ENCODE data around the gene MS4A13. TPM values are rescaled to one million over a fixed set of nuclear protein-coding genes. Genes with fewer than 3 reads are reported as not detected.
"Not testable (repeated sequence)": the region's sequence is repeated elsewhere in the genome, so short reads cannot be mapped to it uniquely, and the experiment has no call there.

Gene MS4A13
- total and polyA plus RNA-seq, 2 experiments from 2014 or later = not detected

GRCh38 chr11:60528934-60529333 is 13.7 kb downstream of the MS4A13 start:
- H3K27me3 ChIP-seq (replicated peaks; ENCODE audit: insufficient read depth) = no peaks in the 10 kb centered on the region

GRCh38 chr11:60530454-60531100 is 15.4 kb downstream of the MS4A13 start:
- no peak overlapping the region for H3K27ac ChIP-seq
- no peaks in the 10 kb centered on the region for H4K20me1 ChIP-seq (ENCODE audit: insufficient read depth)
- H3F3A ChIP-seq (ENCODE audit: insufficient read depth) = no peaks in the 10 kb centered on the region
- no peaks in the 10 kb centered on the region for H3K4me1 ChIP-seq (ENCODE audit: insufficient read depth)
- H2AFZ ChIP-seq = no peak overlapping the region
- no peak overlapping the region for H3K4me2 ChIP-seq (ENCODE audit: unreplicated experiment)
- H3K4me3 ChIP-seq = no peak overlapping the region
- 56 to 59% methylated on average over 3 of the region's 3 CpGs for WGBS, 2 experiments (ENCODE audit: low coverage in 1 of 2, low lambda C conversion rate in 2 of 2, missing lambda C conversion rate in 2 of 2)
- H3K9ac ChIP-seq = no peak overlapping the region
- in situ Hi-C loops (cut with MboI) = no loop called here
- TF ChIP-seq EZH2 (IDR thresholded peaks at IDR 0.05; ENCODE audit: insufficient read depth, poor library complexity, severe bottlenecking) (no peak), EZH2phosphoT487 (IDR thresholded peaks at IDR 0.05; ENCODE audit: insufficient read depth, low read depth) (no peak)
- no peaks in the 10 kb centered on the region for H3K79me2 ChIP-seq (ENCODE audit: insufficient read depth)
- H3K36me3 ChIP-seq (ENCODE audit: low read depth) = no peaks in the 10 kb centered on the region
- no peaks in the 10 kb centered on the region for H3K27me3 ChIP-seq (replicated peaks; ENCODE audit: insufficient read depth)
- H3K9me2 ChIP-seq (ENCODE audit: insufficient read depth) = no peaks in the 10 kb centered on the region
- H3K9me3 ChIP-seq (ENCODE audit: low read depth) = no peaks in the 10 kb centered on the region
- DNase-seq = no peak

More at GRCh38 chr11:60528934-60529333, 13.7 kb downstream of the MS4A13 start:
- Histone ChIP-seq H3K4me1 (ENCODE audit: insufficient read depth) (no peaks in the 10 kb centered on the region), H3K4me3 (no peak overlapping the region), H2AFZ (no peak overlapping the region), H4K20me1 (ENCODE audit: insufficient read depth) (no peaks in the 10 kb centered on the region), H3K9ac (no peak overlapping the region), H3F3A (ENCODE audit: insufficient read depth) (no peaks in the 10 kb centered on the region), H3K4me2 (ENCODE audit: unreplicated experiment) (no peak overlapping the region), H3K79me2 (ENCODE audit: insufficient read depth) (no peaks in the 10 kb centered on the region), H3K9me2 (ENCODE audit: insufficient read depth) (no peaks in the 10 kb centered on the region), H3K9me3 (ENCODE audit: low read depth) (no peaks in the 10 kb centered on the region), H3K36me3 (ENCODE audit: low read depth) (no peaks in the 10 kb centered on the region), H3K27ac (no peak overlapping the region)
- WGBS, 2 experiments (ENCODE audit: low coverage in 1 of 2, low lambda C conversion rate in 2 of 2, missing lambda C conversion rate in 2 of 2) = 0 to 4% methylated on average over 1 of the region's 1 CpG
- no peak for DNase-seq
- in situ Hi-C loops (cut with MboI) = no loop called here
- TF ChIP-seq EZH2 (IDR thresholded peaks at IDR 0.05; ENCODE audit: insufficient read depth, poor library complexity, severe bottlenecking) (no peak), EZH2phosphoT487 (IDR thresholded peaks at IDR 0.05; ENCODE audit: insufficient read depth, low read depth) (no peak)

- H3K36me3 ChIP-seq (ENCODE audit: low read depth); H3K27ac ChIP-seq; in situ Hi-C loops (cut with MboI); H3K79me2 ChIP-seq (ENCODE audit: insufficient read depth); H3K4me3 ChIP-seq; H4K20me1 ChIP-seq (ENCODE audit: insufficient read depth); H3K9me2 ChIP-seq (ENCODE audit: insufficient read depth); H3K27me3 ChIP-seq (replicated peaks; ENCODE audit: insufficient read depth); DNase-seq; H3K9ac ChIP-seq; H2AFZ ChIP-seq; H3K4me1 ChIP-seq (ENCODE audit: insufficient read depth); H3F3A ChIP-seq (ENCODE audit: insufficient read depth); H3K9me3 ChIP-seq (ENCODE audit: low read depth); H3K4me2 ChIP-seq (ENCODE audit: unreplicated experiment): not testable (repeated sequence)
- WGBS, 2 experiments (ENCODE audit: low coverage in 1 of 2, low lambda C conversion rate in 2 of 2, missing lambda C conversion rate in 2 of 2) = 70 to 83% methylated on average over 2 to 18 of the region's 18 CpGs
These were observed 17.2 kb downstream of the MS4A13 start for GRCh38 chr11:60532383-60532782.

- H3K4me3 ChIP-seq; H3K79me2 ChIP-seq (ENCODE audit: insufficient read depth); H2AFZ ChIP-seq; H3K9ac ChIP-seq; H3K9me2 ChIP-seq (ENCODE audit: insufficient read depth); H3K4me2 ChIP-seq (ENCODE audit: unreplicated experiment); H3K36me3 ChIP-seq (ENCODE audit: low read depth); H3K9me3 ChIP-seq (ENCODE audit: low read depth); H4K20me1 ChIP-seq (ENCODE audit: insufficient read depth); H3K27me3 ChIP-seq (replicated peaks; ENCODE audit: insufficient read depth); in situ Hi-C loops (cut with MboI); H3F3A ChIP-seq (ENCODE audit: insufficient read depth); H3K27ac ChIP-seq; DNase-seq; H3K4me1 ChIP-seq (ENCODE audit: insufficient read depth): not testable (repeated sequence)
These were observed 23.4 kb downstream of the MS4A13 start for GRCh38 chr11:60538627-60539026.

- in situ Hi-C loops (cut with MboI) = no loop called here
- WGBS, 2 experiments (ENCODE audit: low coverage in 1 of 2, low lambda C conversion rate in 2 of 2, missing lambda C conversion rate in 2 of 2) = 8 to 10% methylated on average over 5 of the region's 5 CpGs
These were observed 28.9 kb downstream of the MS4A13 start for GRCh38 chr11:60544077-60544476.

More at GRCh38 chr11:60544077-60544476, 28.9 kb downstream of the MS4A13 start:
- H3K9me2 ChIP-seq (ENCODE audit: insufficient read depth) = no peaks in the 10 kb centered on the region
- no peaks in the 10 kb centered on the region for H3K36me3 ChIP-seq (ENCODE audit: low read depth)
- H3K4me3 ChIP-seq = no peak overlapping the region
- no peak overlapping the region for H3K4me2 ChIP-seq (ENCODE audit: unreplicated experiment)
- no peaks in the 10 kb centered on the region for H3K79me2 ChIP-seq (ENCODE audit: insufficient read depth)
- no peaks in the 10 kb centered on the region for H3K9me3 ChIP-seq (ENCODE audit: low read depth)
- H2AFZ ChIP-seq = no peak overlapping the region
- TF ChIP-seq EZH2phosphoT487 (IDR thresholded peaks at IDR 0.05; ENCODE audit: insufficient read depth, low read depth) = no peak
- no peak for TF ChIP-seq EZH2 (IDR thresholded peaks at IDR 0.05; ENCODE audit: insufficient read depth, poor library complexity, severe bottlenecking)
- no peak for DNase-seq
- H3K9ac ChIP-seq = no peak overlapping the region
- H3K27me3 ChIP-seq (replicated peaks; ENCODE audit: insufficient read depth) = no peaks in the 10 kb centered on the region
- no peaks in the 10 kb centered on the region for H3F3A ChIP-seq (ENCODE audit: insufficient read depth)
- no peak overlapping the region for H3K27ac ChIP-seq
- H4K20me1 ChIP-seq (ENCODE audit: insufficient read depth) = no peaks in the 10 kb centered on the region
- no peaks in the 10 kb centered on the region for H3K4me1 ChIP-seq (ENCODE audit: insufficient read depth)

Measured in GM23248 (cell line).